IMR-90 (cell line): ENCODE measurements around the gene TMA7. TPM values are rescaled to one million over a fixed set of nuclear protein-coding genes. Genes with fewer than 3 reads are reported as not detected.

Experiments
- ATAC-seq: fragments of 200-7000 bp; cut with Tn5 transposase; 2 replicates; pipeline ENCODE4 v1.9.1; 2020; ENCODE audit warnings: low read depth, mild to moderate bottlenecking, moderate library complexity
- BruUV-seq: library from RNA; stranded (reverse); fragments of 400-500 nt; replicated peaks from 2 replicates; lab custom pipeline; 2021; lab: Mats Ljungman, UMichigan
- CTCF ChIA-PET: fragments of 300-600 bp; formaldehyde crosslinking; extraction: SDS; loops from one replicate; lab custom pipeline; 2021; ENCODE audit warnings: antibody characterized with exemption; lab: Yijun Ruan, JAX
- POLR2A ChIA-PET: fragments of 300-600 bp; sonication (Branson Sonifier 250); formaldehyde crosslinking; loops from one replicate; lab custom pipeline; 2022; ENCODE audit warnings: antibody characterized with exemption; ENCODE audit not compliant: unreplicated experiment; lab: Charles Lee
- DNase-seq: peaks from one replicate; pipeline ENCODE4 v3.0.0; 2013
- H2AFZ ChIP-seq: replicated peaks from 2 replicates; pipeline ENCODE3; 2013; ENCODE audit warnings: low read length, mild to moderate bottlenecking; ENCODE audit not compliant: poor library complexity
- H2AK5ac ChIP-seq: 2 replicates; pipeline ENCODE4 v1.6.1; 2013; ENCODE audit warnings: low read depth, low read length, inconsistent platforms
- H2AK9ac ChIP-seq: replicated peaks from 2 replicates; pipeline ENCODE3; 2013; ENCODE audit warnings: mild to moderate bottlenecking, low read depth, low read length, moderate library complexity; ENCODE audit not compliant: poor library complexity
- H2BK120ac ChIP-seq: 2 replicates; pipeline ENCODE4 v1.6.1; 2013; ENCODE audit warnings: low read depth, low read length, inconsistent platforms
- H2BK15ac ChIP-seq: 3 replicates; pipeline ENCODE4 v1.6.1; 2013; ENCODE audit warnings: low read depth, low read length, inconsistent platforms
- H2BK20ac ChIP-seq: 2 replicates; pipeline ENCODE4 v1.6.1; 2013; ENCODE audit warnings: low read depth, mild to moderate bottlenecking, inconsistent platforms, low read length, moderate library complexity
- H2BK5ac ChIP-seq: 2 replicates; pipeline ENCODE4 v1.6.1; 2013; ENCODE audit warnings: mild to moderate bottlenecking, low read depth, low read length, inconsistent platforms; ENCODE audit not compliant: poor library complexity, severe bottlenecking
- H3K14ac ChIP-seq: replicated peaks from 2 replicates; pipeline ENCODE4 v1.6.1; 2013; ENCODE audit warnings: low read depth, low read length, inconsistent platforms
- H3K18ac ChIP-seq: 2 replicates; pipeline ENCODE4 v1.6.1; 2013; ENCODE audit warnings: low read depth, low read length, control low read depth
- H3K23ac ChIP-seq: 2 replicates; pipeline ENCODE4 v1.6.1; 2013; ENCODE audit warnings: low read depth, low read length, inconsistent platforms
- H3K27ac ChIP-seq: 2 replicates; pipeline ENCODE4 v1.5.1; 2013; ENCODE audit warnings: mild to moderate bottlenecking, control low read depth, low read length; ENCODE audit not compliant: insufficient read depth
- H3K27me3 ChIP-seq: 2 replicates; pipeline ENCODE4 v1.6.1; 2013; ENCODE audit warnings: low read length; ENCODE audit not compliant: control insufficient read depth, insufficient read depth
- H3K36me3 ChIP-seq: 2 replicates; pipeline ENCODE4 v1.6.1; 2013; ENCODE audit warnings: low read length, mixed read lengths; ENCODE audit not compliant: control insufficient read depth, insufficient read depth
- H3K4ac ChIP-seq: 2 replicates; pipeline ENCODE4 v1.6.1; 2013; ENCODE audit warnings: low read depth, low read length, inconsistent platforms
- H3K4me1 ChIP-seq: 2 replicates; pipeline ENCODE4 v1.6.1; 2013; ENCODE audit warnings: low read length, mixed read lengths; ENCODE audit not compliant: control insufficient read depth, insufficient read depth
- H3K4me2 ChIP-seq: 2 replicates; pipeline ENCODE4 v1.6.1; 2013; ENCODE audit warnings: low read depth, mild to moderate bottlenecking, control low read depth, low read length, moderate library complexity
- H3K4me3 ChIP-seq: 2 replicates; pipeline ENCODE4 v1.5.1; 2013; ENCODE audit warnings: low read depth, mild to moderate bottlenecking, control low read depth, low read length, moderate library complexity; ENCODE audit not compliant: insufficient read depth
- H3K56ac ChIP-seq: 2 replicates; pipeline ENCODE4 v1.6.1; 2013; ENCODE audit warnings: low read length, inconsistent platforms; ENCODE audit not compliant: insufficient read depth; ENCODE audit errors: extremely low read depth
- H3K79me1 ChIP-seq, 2 experiments: 2 replicates each; pipeline ENCODE4 v1.6.1; 2013; ENCODE audit warnings: low read length in 2 of 2, inconsistent platforms in 1 of 2, low read depth in 1 of 2
- H3K9ac ChIP-seq: 2 replicates; pipeline ENCODE4 v1.6.1; 2013; ENCODE audit warnings: low read depth, low read length, control low read depth
- H3K9me1 ChIP-seq: 2 replicates; pipeline ENCODE4 v1.6.1; 2013; ENCODE audit warnings: low read length, inconsistent platforms; ENCODE audit not compliant: insufficient read depth
- H3K9me3 ChIP-seq: 2 replicates; pipeline ENCODE4 v1.6.1; 2013; ENCODE audit warnings: low read length; ENCODE audit not compliant: control insufficient read depth, insufficient read depth
- H4K20me1 ChIP-seq: 2 replicates; pipeline ENCODE4 v1.6.1; 2013; ENCODE audit warnings: low read length, inconsistent platforms; ENCODE audit not compliant: insufficient read depth
- H4K5ac ChIP-seq: 2 replicates; pipeline ENCODE4 v1.6.1; 2013; ENCODE audit warnings: mild to moderate bottlenecking, low read depth, low read length, control low read depth
- H4K8ac ChIP-seq, 2 experiments: 2 replicates each; pipeline ENCODE4 v1.6.1; 2013; ENCODE audit warnings: low read depth in 2 of 2, low read length in 2 of 2, control low read depth in 1 of 2, inconsistent platforms in 1 of 2
- H4K91ac ChIP-seq: 2 replicates; pipeline ENCODE4 v1.6.1; 2013; ENCODE audit warnings: low read depth, low read length, inconsistent platforms; ENCODE audit not compliant: insufficient read depth
- BHLHE40 ChIP-seq: fragments of 150-350 bp; IDR thresholded peaks from 2 replicates; pipeline ENCODE4 v1.6.1; 2016; ENCODE audit warnings: mild to moderate bottlenecking, low read depth, low read length
- CEBPB ChIP-seq: IDR thresholded peaks from 2 replicates; pipeline ENCODE4 v1.6.1; 2012; ENCODE audit warnings: low read depth, low read length, improper control_type of control experiment
- FOS ChIP-seq: fragments of 150-350 bp; IDR thresholded peaks from 2 replicates; pipeline ENCODE4 v1.6.1; 2016; ENCODE audit warnings: low read depth, low read length
- MAFK ChIP-seq: IDR thresholded peaks from 2 replicates; pipeline ENCODE4 v1.6.1; 2012; ENCODE audit warnings: low read depth, low read length, improper control_type of control experiment
- MAZ ChIP-seq: IDR thresholded peaks from 2 replicates; pipeline ENCODE4 v1.6.1; 2012; ENCODE audit warnings: low read depth, mild to moderate bottlenecking, low read length, improper control_type of control experiment, moderate library complexity, borderline replicate concordance
- RFX5 ChIP-seq: IDR thresholded peaks from 2 replicates; pipeline ENCODE4 v1.8.0; 2012; ENCODE audit warnings: low read depth, mild to moderate bottlenecking, low read length, moderate library complexity
- WGBS, 2 experiments: methylation state at CpG; one replicate each; pipeline versions ENCODE4 v1.1.5 to v1.1.7; 2013; ENCODE audit warnings: missing lambda C conversion rate in 2 of 2; ENCODE audit not compliant: insufficient read length in 1 of 2; ENCODE audit errors: extremely low coverage in 2 of 2; 5-methylcytosine and 5-hydroxymethylcytosine counted together
- dilution Hi-C: fragments of 300-500 bp; cut with HindIII; formaldehyde crosslinking; loops from one replicate; pipeline ENCODE4 v1.14.3; 2018; ENCODE audit warnings: low sequenced_read_pairs; ENCODE audit not compliant: unreplicated experiment
- in situ Hi-C: fragments of 300-500 bp; cut with MboI; formaldehyde crosslinking; loops from 3 replicates; pipeline ENCODE4 v1.14.3; 2019; ENCODE audit warnings: low sequenced_read_pairs, inconsistent platforms, mixed read lengths
- intact Hi-C: fragments of 100-400 bp; cut with micrococcal nuclease; formaldehyde crosslinking; loops from 2 replicates; pipeline ENCODE4 v1.10.0; 2022
- polyA plus RNA-seq, 3 experiments: library from polyadenylated mRNA; depleted of rRNA; stranded (reverse); fragments of >200 nt; gene quantifications; 2 replicates each; pipeline ENCODE4 v1.2.3, GENCODE V29; 2012; ENCODE audit warnings: low replicate concordance in 1 of 3
- total RNA-seq: library from RNA; depleted of rRNA; stranded (reverse); fragments of >200 nt; gene quantifications from 2 replicates; pipeline ENCODE4 v1.2.3, GENCODE V29; 2012
- TF ChIP-seq, protein P1 (sequence below): fragments of 150-350 bp; IDR thresholded peaks from 2 replicates; pipeline ENCODE4 v1.6.1; 2016; ENCODE audit warnings: low read depth, mild to moderate bottlenecking, low read length, moderate library complexity, borderline replicate concordance
- TF ChIP-seq, protein P2 (sequence below): fragments of 150-350 bp; IDR thresholded peaks from 2 replicates; pipeline ENCODE4 v1.6.1; 2017; ENCODE audit warnings: mild to moderate bottlenecking, antibody characterized with exemption, low read length, low read depth

Gene TMA7
- total and polyA plus RNA-seq, 2 of the 4 experiments (the other 2 are of a cell fraction): 81.9 to 240 TPM

DNA sequence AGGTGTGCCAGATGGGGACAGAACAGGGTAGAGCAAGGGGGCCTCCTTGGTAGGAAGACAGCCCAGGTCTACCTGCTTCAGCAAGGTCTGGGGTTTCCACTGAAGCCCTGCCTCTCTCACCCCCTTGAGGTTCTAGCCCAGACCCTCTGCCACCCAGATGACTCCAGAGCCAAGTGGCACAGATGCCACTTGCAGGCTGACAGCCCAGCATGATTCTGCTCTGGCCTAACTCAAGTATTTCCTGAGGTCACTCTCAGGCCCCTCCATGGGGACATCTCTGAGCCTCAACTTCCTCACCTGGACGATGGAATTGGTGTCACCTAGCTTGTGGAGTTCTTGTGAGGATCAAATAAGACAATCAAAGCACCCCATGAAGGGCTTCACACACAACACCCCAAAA, 34.1 kb upstream of the TMA7 start:
- in situ Hi-C loops: no loop called here
- POLR2A ChIA-PET: no interaction called here

More for the DNA sequence above, 34.1 kb upstream of the TMA7 start:
- dilution Hi-C loops (no loop called here), intact Hi-C loops (no loop called here)
- Histone ChIP-seq H3K4me2 (no peak overlapping the region), H3K79me1 (no peaks in the 10 kb centered on the region), H3K4ac (no peak overlapping the region), H4K5ac (no peak overlapping the region), H4K91ac (no peak overlapping the region), H2BK120ac (no peak overlapping the region), H3K4me1 (peaks cover 7% of the 10 kb centered on the region), H2BK20ac (no peak overlapping the region), H3K27me3 (no peaks in the 10 kb centered on the region), H3K36me3 (peaks cover 61% of the 10 kb centered on the region), H3K9ac (no peak overlapping the region), H2BK15ac (no peak overlapping the region), H2BK5ac (no peak overlapping the region), H3K4me3 (no peak overlapping the region), H2AK9ac (no peak overlapping the region), H3K9me3 (no peaks in the 10 kb centered on the region), H4K8ac (no peak overlapping the region), H3K9me1 (peaks cover 7% of the 10 kb centered on the region; the same call in 1 of the 2 replicates), H3K14ac (no peak overlapping the region), H4K20me1 (no peaks in the 10 kb centered on the region), H2AK5ac (no peak overlapping the region), H3K56ac (no peak overlapping the region), H3K23ac (no peak overlapping the region), H3K27ac (no peak overlapping the region), H3K18ac (no peak overlapping the region), H2AFZ (no peak overlapping the region)
- ATAC-seq: no peak
- TF ChIP-seq, protein P1, sequence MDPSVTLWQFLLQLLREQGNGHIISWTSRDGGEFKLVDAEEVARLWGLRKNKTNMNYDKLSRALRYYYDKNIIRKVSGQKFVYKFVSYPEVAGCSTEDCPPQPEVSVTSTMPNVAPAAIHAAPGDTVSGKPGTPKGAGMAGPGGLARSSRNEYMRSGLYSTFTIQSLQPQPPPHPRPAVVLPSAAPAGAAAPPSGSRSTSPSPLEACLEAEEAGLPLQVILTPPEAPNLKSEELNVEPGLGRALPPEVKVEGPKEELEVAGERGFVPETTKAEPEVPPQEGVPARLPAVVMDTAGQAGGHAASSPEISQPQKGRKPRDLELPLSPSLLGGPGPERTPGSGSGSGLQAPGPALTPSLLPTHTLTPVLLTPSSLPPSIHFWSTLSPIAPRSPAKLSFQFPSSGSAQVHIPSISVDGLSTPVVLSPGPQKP: no peak
- TF ChIP-seq MAZ (no peak), CEBPB (no peak), BHLHE40 (no peak), FOS (no peak), RFX5 (no peak), MAFK (no peak)
- TF ChIP-seq, protein P2, sequence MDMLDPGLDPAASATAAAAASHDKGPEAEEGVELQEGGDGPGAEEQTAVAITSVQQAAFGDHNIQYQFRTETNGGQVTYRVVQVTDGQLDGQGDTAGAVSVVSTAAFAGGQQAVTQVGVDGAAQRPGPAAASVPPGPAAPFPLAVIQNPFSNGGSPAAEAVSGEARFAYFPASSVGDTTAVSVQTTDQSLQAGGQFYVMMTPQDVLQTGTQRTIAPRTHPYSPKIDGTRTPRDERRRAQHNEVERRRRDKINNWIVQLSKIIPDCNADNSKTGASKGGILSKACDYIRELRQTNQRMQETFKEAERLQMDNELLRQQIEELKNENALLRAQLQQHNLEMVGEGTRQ: no peak
- no CpG with 5 or more reads among the region's 1 CpG for WGBS, 2 experiments
- BruUV-seq: no TSS peak
- no peak for DNase-seq
- CTCF ChIA-PET: no interaction called here
